ENCODE data around the gene RRP36. TPM values are rescaled to one million over a fixed set of nuclear protein-coding genes. Genes with fewer than 3 reads are reported as not detected.
A peak's percentile ranks its signal among the peaks of the same experiment; 100 is the strongest.

The RRP36 gene
- total and polyA plus RNA-seq, 9 of the 15 experiments (the other 6 are each of a cell fraction or from before 2014, with no cell fraction given) = 27.6 to 150 (median 114) TPM

DNA sequence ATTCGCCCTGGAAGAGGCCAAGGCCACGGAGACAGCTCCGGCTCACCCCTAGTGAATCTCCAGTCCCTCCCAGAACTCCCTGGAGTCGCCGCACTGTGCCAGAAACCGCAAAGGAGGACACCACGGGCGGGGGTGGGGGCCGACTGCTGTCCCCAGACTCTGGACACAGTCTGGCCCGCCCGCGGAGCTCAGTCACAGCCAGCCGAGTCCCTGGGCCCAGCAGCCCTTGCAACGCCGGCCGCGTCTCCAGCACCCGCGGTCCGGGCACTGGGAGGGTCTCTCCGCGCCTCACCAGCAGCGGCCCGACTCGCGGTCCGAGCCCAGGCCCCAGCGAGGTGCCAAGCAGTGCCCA is 43.0 kb upstream of the RRP36 start (continued):
- TF ChIP-seq, protein P1, sequence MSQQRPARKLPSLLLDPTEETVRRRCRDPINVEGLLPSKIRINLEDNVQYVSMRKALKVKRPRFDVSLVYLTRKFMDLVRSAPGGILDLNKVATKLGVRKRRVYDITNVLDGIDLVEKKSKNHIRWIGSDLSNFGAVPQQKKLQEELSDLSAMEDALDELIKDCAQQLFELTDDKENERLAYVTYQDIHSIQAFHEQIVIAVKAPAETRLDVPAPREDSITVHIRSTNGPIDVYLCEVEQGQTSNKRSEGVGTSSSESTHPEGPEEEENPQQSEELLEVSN (IDR thresholded peaks at IDR 0.05; ENCODE audit: borderline replicate concordance in 1 of 2, extremely low read depth in 1 of 2, insufficient read depth in 1 of 2, insufficient read length in 1 of 2, low read depth in 1 of 2, low read length in 1 of 2, poor library complexity in 1 of 2, severe bottlenecking in 1 of 2) = peak in 1 of 2 experiments; percentile 7
- TF ChIP-seq, protein P2, sequence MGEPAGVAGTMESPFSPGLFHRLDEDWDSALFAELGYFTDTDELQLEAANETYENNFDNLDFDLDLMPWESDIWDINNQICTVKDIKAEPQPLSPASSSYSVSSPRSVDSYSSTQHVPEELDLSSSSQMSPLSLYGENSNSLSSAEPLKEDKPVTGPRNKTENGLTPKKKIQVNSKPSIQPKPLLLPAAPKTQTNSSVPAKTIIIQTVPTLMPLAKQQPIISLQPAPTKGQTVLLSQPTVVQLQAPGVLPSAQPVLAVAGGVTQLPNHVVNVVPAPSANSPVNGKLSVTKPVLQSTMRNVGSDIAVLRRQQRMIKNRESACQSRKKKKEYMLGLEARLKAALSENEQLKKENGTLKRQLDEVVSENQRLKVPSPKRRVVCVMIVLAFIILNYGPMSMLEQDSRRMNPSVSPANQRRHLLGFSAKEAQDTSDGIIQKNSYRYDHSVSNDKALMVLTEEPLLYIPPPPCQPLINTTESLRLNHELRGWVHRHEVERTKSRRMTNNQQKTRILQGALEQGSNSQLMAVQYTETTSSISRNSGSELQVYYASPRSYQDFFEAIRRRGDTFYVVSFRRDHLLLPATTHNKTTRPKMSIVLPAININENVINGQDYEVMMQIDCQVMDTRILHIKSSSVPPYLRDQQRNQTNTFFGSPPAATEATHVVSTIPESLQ (CRISPR knock-in tag; IDR thresholded peaks at IDR 0.05) = peak; percentile 89; the same call in 1 of the 2 replicates
- TF ChIP-seq, protein P3, sequence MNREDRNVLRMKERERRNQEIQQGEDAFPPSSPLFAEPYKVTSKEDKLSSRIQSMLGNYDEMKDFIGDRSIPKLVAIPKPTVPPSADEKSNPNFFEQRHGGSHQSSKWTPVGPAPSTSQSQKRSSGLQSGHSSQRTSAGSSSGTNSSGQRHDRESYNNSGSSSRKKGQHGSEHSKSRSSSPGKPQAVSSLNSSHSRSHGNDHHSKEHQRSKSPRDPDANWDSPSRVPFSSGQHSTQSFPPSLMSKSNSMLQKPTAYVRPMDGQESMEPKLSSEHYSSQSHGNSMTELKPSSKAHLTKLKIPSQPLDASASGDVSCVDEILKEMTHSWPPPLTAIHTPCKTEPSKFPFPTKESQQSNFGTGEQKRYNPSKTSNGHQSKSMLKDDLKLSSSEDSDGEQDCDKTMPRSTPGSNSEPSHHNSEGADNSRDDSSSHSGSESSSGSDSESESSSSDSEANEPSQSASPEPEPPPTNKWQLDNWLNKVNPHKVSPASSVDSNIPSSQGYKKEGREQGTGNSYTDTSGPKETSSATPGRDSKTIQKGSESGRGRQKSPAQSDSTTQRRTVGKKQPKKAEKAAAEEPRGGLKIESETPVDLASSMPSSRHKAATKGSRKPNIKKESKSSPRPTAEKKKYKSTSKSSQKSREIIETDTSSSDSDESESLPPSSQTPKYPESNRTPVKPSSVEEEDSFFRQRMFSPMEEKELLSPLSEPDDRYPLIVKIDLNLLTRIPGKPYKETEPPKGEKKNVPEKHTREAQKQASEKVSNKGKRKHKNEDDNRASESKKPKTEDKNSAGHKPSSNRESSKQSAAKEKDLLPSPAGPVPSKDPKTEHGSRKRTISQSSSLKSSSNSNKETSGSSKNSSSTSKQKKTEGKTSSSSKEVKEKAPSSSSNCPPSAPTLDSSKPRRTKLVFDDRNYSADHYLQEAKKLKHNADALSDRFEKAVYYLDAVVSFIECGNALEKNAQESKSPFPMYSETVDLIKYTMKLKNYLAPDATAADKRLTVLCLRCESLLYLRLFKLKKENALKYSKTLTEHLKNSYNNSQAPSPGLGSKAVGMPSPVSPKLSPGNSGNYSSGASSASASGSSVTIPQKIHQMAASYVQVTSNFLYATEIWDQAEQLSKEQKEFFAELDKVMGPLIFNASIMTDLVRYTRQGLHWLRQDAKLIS (CRISPR knock-in tag; IDR thresholded peaks at IDR 0.05) = peak; percentile 87; the same call in 1 of the 2 replicates
- TF ChIP-seq FOXM1 (IDR thresholded peaks at IDR 0.05; ENCODE audit: low read depth) = no peak
- peak; percentile 82 for TF ChIP-seq FOXM1 (CRISPR knock-in tag; IDR thresholded peaks at IDR 0.05; ENCODE audit: low read depth)
- TF ChIP-seq, protein P4, sequence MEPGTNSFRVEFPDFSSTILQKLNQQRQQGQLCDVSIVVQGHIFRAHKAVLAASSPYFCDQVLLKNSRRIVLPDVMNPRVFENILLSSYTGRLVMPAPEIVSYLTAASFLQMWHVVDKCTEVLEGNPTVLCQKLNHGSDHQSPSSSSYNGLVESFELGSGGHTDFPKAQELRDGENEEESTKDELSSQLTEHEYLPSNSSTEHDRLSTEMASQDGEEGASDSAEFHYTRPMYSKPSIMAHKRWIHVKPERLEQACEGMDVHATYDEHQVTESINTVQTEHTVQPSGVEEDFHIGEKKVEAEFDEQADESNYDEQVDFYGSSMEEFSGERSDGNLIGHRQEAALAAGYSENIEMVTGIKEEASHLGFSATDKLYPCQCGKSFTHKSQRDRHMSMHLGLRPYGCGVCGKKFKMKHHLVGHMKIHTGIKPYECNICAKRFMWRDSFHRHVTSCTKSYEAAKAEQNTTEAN (CRISPR knock-in tag; IDR thresholded peaks at IDR 0.05) = peak; percentile 69; the same call in 1 of the 2 replicates
- TF ChIP-seq, protein P5, sequence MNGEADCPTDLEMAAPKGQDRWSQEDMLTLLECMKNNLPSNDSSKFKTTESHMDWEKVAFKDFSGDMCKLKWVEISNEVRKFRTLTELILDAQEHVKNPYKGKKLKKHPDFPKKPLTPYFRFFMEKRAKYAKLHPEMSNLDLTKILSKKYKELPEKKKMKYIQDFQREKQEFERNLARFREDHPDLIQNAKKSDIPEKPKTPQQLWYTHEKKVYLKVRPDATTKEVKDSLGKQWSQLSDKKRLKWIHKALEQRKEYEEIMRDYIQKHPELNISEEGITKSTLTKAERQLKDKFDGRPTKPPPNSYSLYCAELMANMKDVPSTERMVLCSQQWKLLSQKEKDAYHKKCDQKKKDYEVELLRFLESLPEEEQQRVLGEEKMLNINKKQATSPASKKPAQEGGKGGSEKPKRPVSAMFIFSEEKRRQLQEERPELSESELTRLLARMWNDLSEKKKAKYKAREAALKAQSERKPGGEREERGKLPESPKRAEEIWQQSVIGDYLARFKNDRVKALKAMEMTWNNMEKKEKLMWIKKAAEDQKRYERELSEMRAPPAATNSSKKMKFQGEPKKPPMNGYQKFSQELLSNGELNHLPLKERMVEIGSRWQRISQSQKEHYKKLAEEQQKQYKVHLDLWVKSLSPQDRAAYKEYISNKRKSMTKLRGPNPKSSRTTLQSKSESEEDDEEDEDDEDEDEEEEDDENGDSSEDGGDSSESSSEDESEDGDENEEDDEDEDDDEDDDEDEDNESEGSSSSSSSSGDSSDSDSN (IDR thresholded peaks at IDR 0.05; ENCODE audit: borderline replicate concordance in 1 of 2, low read depth in 2 of 2, low read length in 2 of 2) = peak; percentile 27 to 92; a peak in 3 of 4 replicates
- peak; percentile 33; the same call in 1 of the 2 replicates for TF ChIP-seq POLR2AphosphoS5 (IDR thresholded peaks at IDR 0.05; ENCODE audit: control insufficient read depth, insufficient read depth, low read depth, low read length)
- peak; percentile 35; the same call in 1 of the 2 replicates for TF ChIP-seq CREM (IDR thresholded peaks at IDR 0.05; ENCODE audit: low read depth)
- 0 out of 4 replicates have a peak, but pooled peaks of 1 of the 2 experiments have one; percentile 7 for TF ChIP-seq FOXK2 (conservative IDR thresholded peaks at IDR 0.05 in 1 of 2, IDR thresholded peaks at IDR 0.05 in 1 of 2; ENCODE audit: low read depth in 2 of 2)
- TF ChIP-seq RBM14 (IDR thresholded peaks at IDR 0.05; ENCODE audit: borderline replicate concordance, insufficient read depth, low read depth, low read length) = 0 out of 2 replicates have a peak, but pooled peaks have one; percentile 54
- peak; percentile 85; the same call in 1 of the 2 replicates for TF ChIP-seq ZNF12 (CRISPR knock-in tag; IDR thresholded peaks at IDR 0.05)
- no peak for TF ChIP-seq HNRNPUL1 (IDR thresholded peaks at IDR 0.05; ENCODE audit: low read length)
- peak in 1 of 2 experiments; percentile 60; a peak in 1 of 4 replicates for TF ChIP-seq SIN3A (IDR thresholded peaks at IDR 0.05; ENCODE audit: borderline replicate concordance in 2 of 2, control insufficient read depth in 1 of 2, low read depth in 2 of 2, low read length in 2 of 2)

Measured in K562 (cell line).